ENCODE data around the gene KPNA5.

GRCh38 chr6:116667623-116668022 lies 13.4 kb upstream of the KPNA5 start:
- no peak for TF ChIP-seq CTCF (IDR thresholded peaks at IDR 0.05; ENCODE audit: low read depth, low read length)
- TF ChIP-seq MYC (IDR thresholded peaks at IDR 0.05; ENCODE audit: low read depth, low read length), result no peak
- TF ChIP-seq POLR2A (IDR thresholded peaks at IDR 0.05; ENCODE audit: extremely low read depth, insufficient read length), result no peak

All from NB4 (cell line).